Activated naive CD8-positive, alpha-beta T cell treated with anti-CD3 and anti-CD28 coated beads, Interleukin-2, amount 10 ng/mL, durations not matched to agents 7 days and 5 days (primary cell): ENCODE data around the gene MAML3. TPM values are rescaled to one million over a fixed set of nuclear protein-coding genes. Genes with fewer than 3 reads are reported as not detected.

Experiments used
- ATAC-seq: fragments of 150-1000 bp; cut with Tn5 transposase; one replicate; pipeline ENCODE4 v1.10.0; 2021; ENCODE audit warnings: low read depth, moderate library complexity
- POLR2A ChIA-PET: fragments of 350-600 bp; sonication (Branson Sonifier 250); formaldehyde crosslinking; loops from one replicate; lab custom pipeline; 2021; ENCODE audit warnings: antibody characterized with exemption; lab: Charles Lee
- DNase-seq: peaks from one replicate; pipeline ENCODE4 v3.0.0; 2021
- H3K27ac Mint-ChIP-seq: one replicate; pipeline ENCODE4 v1.8.0; 2022; ENCODE audit warnings: mild to moderate bottlenecking, mixed read lengths
- H3K27me3 Mint-ChIP-seq: one replicate; pipeline ENCODE4 v1.8.0; 2022; ENCODE audit warnings: mild to moderate bottlenecking, moderate library complexity, mixed read lengths
- H3K36me3 Mint-ChIP-seq: one replicate; pipeline ENCODE4 v1.8.0; 2021; ENCODE audit warnings: mild to moderate bottlenecking, mixed read lengths
- H3K4me1 Mint-ChIP-seq: one replicate; pipeline ENCODE4 v1.8.0; 2021; ENCODE audit warnings: mixed read lengths
- H3K4me3 Mint-ChIP-seq: one replicate; pipeline ENCODE4 v1.8.0; 2022; ENCODE audit warnings: mild to moderate bottlenecking, moderate library complexity, mixed read lengths
- H3K9me3 Mint-ChIP-seq: one replicate; pipeline ENCODE4 v1.8.0; 2021; ENCODE audit warnings: mixed read lengths
- total RNA-seq, 2 experiments: library from RNA; stranded (reverse); gene quantifications; one replicate each; pipeline ENCODE4 v1.2.3, GENCODE V29; 2021

The MAML3 gene
- total RNA-seq, 2 experiments from 2014 or later, result 4.6 to 4.7 TPM

DNA sequence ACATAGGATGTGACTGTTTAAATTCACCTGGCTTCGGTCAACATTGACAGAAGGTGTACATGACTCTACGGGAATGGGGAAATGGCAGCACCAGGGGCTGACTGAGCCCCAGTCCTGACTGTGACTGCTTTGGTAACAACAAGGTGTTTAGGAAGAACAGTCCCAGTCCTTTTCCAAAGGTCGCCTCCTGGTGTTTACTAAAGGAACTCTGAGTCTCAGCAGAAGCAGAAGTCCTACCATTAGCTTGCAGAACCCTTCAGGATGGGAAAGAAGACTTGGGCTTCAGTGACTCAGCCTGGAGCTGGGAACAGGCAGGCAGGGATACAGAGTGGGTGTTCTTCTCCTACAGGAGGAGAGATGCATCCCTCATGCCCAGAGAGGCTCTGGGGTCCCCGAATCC lies 385.1 kb downstream of the MAML3 start:
- Mint-ChIP-seq H3K9me3 (no peaks in the 10 kb centered on the region), H3K4me1 (no peaks in the 10 kb centered on the region), H3K27ac (no peak overlapping the region), H3K36me3 (no peaks in the 10 kb centered on the region), H3K4me3 (no peak overlapping the region), H3K27me3 (peaks cover 2% of the 10 kb centered on the region)
- POLR2A ChIA-PET, result no interaction called here
- ATAC-seq (no peak), DNase-seq (no peak)

DNA sequence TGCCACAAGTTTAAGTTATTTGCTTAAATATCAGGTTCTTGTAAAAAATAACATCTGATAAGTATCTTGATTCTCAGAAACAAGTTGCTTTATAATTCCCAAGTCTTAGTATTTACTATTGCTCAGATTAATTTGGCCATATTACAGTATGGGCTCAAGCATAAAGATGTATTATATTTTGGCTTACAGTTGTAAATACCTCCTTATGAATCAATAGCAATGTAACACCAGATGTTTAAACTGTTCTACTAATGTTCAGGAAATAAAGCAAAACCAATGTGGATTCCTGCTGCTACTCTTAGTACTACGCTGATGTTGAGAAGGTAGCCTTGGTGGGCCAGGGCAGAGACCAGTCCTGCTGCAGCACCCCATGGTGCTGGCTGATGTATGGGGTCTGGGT lies 385.6 kb downstream of the MAML3 start:
- H3K36me3 Mint-ChIP-seq, result no peaks in the 10 kb centered on the region
- DNase-seq (no peak), ATAC-seq (no peak)
- H3K9me3 Mint-ChIP-seq, result no peaks in the 10 kb centered on the region
- H3K4me1 Mint-ChIP-seq, result no peaks in the 10 kb centered on the region
- no peak overlapping the region for H3K4me3 Mint-ChIP-seq
- H3K27me3 Mint-ChIP-seq, result peaks cover 2% of the 10 kb centered on the region
- no peak overlapping the region for H3K27ac Mint-ChIP-seq
- POLR2A ChIA-PET, result no interaction called here

DNA sequence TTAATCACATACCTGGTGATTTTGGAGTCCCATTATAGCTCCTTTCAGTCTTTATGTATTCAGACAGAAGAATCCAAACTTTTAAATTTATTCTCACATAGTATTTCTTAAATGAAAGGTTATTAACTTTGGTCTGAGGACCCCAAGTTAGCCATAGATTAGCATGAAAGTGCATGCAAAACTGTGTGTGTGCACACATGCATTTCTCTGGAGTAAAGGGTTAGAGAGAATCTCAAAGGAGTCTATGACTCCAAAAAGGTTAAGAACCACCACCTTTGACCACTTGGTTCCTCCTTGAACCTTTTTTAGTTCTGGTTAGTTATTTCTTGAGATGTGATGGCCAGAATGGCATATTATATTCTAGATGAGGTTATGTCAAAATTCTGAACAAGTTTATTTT lies 386.4 kb downstream of the MAML3 start:
- Mint-ChIP-seq H3K4me1 (no peaks in the 10 kb centered on the region), H3K9me3 (no peaks in the 10 kb centered on the region), H3K36me3 (no peaks in the 10 kb centered on the region), H3K27ac (no peak overlapping the region), H3K4me3 (no peak overlapping the region), H3K27me3 (peaks cover 2% of the 10 kb centered on the region)
- POLR2A ChIA-PET, result no interaction called here
- no peak for ATAC-seq
- no peak for DNase-seq

DNA sequence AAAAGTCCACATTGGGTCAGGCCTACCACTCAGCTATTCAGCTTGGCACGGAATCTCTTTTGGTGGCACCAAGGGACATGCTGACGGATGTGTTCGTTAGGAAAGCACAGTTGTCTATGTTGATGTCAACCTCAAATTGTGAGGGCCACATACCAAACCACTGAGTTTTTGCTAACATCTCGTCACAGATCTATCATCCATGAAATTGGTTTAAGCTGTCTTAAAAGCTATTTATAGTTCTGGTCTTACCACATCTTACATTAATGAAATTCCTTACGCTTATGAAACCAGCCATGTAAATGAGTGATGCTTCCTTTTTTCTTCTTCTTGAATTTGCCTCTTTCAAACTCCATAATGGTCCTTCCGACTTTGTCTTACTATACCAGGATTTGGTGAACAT lies 386.8 kb downstream of the MAML3 start:
- POLR2A ChIA-PET, result no interaction called here
- Mint-ChIP-seq H3K36me3 (no peaks in the 10 kb centered on the region), H3K4me3 (no peak overlapping the region), H3K9me3 (no peaks in the 10 kb centered on the region), H3K27ac (no peak overlapping the region), H3K4me1 (no peaks in the 10 kb centered on the region), H3K27me3 (peaks cover 2% of the 10 kb centered on the region)
- DNase-seq (no peak), ATAC-seq (no peak)

DNA sequence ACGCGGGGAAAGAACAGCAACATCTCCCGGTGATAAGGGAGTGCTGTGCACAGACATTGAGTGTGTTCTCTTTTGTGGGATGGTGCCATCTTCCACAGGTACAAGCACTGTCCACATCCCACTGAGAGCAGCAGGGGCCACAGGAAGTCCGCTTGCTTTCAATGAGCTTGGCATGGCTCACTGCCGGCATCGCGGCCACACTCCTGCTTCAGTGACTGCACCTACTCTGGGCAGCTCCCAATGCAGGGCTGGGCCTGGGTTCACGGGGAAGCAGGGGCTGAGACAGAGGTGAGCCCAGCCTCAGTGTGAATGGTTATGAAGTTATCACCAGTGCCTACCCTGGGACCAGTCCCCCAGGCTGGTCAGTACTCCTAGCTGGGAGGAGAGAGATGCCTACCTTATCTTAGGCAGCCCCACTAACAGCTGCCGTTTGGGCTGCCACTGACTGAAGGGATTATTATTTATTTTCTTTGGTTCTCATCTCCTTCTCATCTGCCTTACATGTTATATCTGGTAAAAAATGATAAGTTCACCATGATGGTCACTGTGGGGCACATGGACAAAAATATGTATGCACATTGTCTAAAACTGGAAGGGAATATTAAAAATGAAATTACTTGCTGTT lies 389.2 kb downstream of the MAML3 start:
- ATAC-seq (no peak), DNase-seq (no peak)
- Mint-ChIP-seq H3K4me1 (no peaks in the 10 kb centered on the region), H3K9me3 (no peaks in the 10 kb centered on the region), H3K27me3 (no peaks in the 10 kb centered on the region), H3K36me3 (no peaks in the 10 kb centered on the region), H3K4me3 (no peak overlapping the region), H3K27ac (no peak overlapping the region)
- POLR2A ChIA-PET, result no interaction called here

DNA sequence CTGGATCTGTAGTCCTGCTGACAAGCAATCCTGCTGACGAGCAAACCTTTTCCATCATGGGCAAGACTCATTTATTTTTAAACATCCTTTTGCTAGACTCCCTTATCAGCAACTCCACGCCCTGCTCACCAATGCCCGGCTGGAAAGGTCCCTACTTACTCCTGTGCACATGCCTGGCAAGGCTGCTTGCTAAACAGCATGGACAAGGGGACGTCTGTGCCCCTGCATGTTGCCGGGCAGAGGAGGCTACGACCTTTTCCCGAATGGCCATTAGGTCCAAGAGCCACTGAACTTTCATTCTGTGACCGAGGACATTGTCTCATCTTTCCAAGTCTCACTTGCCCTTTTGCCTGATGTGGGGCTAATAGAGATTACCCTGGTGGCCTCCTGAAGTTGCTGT lies 389.8 kb downstream of the MAML3 start:
- no peak for DNase-seq
- Mint-ChIP-seq H3K4me1 (no peaks in the 10 kb centered on the region), H3K36me3 (no peaks in the 10 kb centered on the region), H3K9me3 (no peaks in the 10 kb centered on the region), H3K27ac (no peak overlapping the region), H3K4me3 (no peak overlapping the region), H3K27me3 (peaks cover 3% of the 10 kb centered on the region)
- ATAC-seq, result no peak
- POLR2A ChIA-PET, result no interaction called here

DNA sequence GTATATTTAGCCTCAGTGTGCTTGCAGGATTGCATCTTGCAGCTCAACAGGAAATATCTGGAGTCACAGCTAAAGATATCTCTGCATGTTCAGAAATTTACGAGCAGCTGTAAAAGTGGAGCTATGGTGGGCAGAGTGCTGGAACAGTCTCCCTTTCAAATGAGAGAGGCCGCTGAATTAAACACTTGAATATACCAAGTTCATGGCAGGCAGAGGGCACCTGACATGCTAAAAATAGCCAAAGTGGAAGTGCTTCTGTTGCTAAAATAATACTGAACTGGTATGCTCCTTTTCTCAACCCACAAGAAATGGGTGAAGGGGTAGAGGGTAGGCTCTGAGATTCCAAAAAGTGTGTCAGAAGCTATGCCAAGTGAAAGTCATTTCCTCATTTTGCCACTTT lies 390.3 kb downstream of the MAML3 start:
- no peak overlapping the region for H3K4me3 Mint-ChIP-seq
- H3K9me3 Mint-ChIP-seq, result no peaks in the 10 kb centered on the region
- no peaks in the 10 kb centered on the region for H3K36me3 Mint-ChIP-seq
- no peaks in the 10 kb centered on the region for H3K4me1 Mint-ChIP-seq
- POLR2A ChIA-PET, result no interaction called here
- no peak for ATAC-seq
- no peak overlapping the region for H3K27ac Mint-ChIP-seq
- H3K27me3 Mint-ChIP-seq, result peaks cover 3% of the 10 kb centered on the region
- DNase-seq, result no peak

GRCh38 chr4:139763205-139763604 lies 390.8 kb downstream of the MAML3 start:
- H3K36me3 Mint-ChIP-seq, result no peaks in the 10 kb centered on the region
- H3K4me3 Mint-ChIP-seq, result no peak overlapping the region
- DNase-seq (no peak), ATAC-seq (no peak)
- no peaks in the 10 kb centered on the region for H3K4me1 Mint-ChIP-seq
- POLR2A ChIA-PET, result no interaction called here
- no peaks in the 10 kb centered on the region for H3K9me3 Mint-ChIP-seq
- peaks cover 3% of the 10 kb centered on the region for H3K27me3 Mint-ChIP-seq
- H3K27ac Mint-ChIP-seq, result no peak overlapping the region

DNA sequence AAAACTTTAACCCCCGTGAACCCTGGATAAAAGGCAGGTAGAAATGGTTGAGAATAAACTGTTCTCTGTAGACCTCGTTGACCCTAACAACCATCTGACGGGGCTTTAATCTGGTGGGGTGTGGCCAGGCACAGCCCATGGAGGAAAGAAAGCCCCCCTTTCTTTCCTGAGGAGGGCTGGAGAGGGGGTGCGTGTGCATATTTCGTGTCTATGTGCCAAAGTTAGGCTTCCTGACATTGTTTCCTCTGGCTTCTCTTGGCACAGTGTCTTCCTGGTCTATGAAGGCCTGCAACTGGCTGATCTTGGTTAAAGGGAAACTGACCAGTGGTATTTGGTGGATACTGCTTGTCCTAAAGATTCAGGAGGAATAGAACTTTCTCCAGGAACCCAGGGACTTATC lies 391.3 kb downstream of the MAML3 start:
- Mint-ChIP-seq H3K27me3 (peaks cover 3% of the 10 kb centered on the region), H3K9me3 (no peaks in the 10 kb centered on the region), H3K4me3 (no peak overlapping the region), H3K27ac (no peak overlapping the region), H3K36me3 (peaks cover 3% of the 10 kb centered on the region), H3K4me1 (peaks cover 3% of the 10 kb centered on the region)
- POLR2A ChIA-PET, result no interaction called here
- no peak for DNase-seq
- ATAC-seq, result no peak

DNA sequence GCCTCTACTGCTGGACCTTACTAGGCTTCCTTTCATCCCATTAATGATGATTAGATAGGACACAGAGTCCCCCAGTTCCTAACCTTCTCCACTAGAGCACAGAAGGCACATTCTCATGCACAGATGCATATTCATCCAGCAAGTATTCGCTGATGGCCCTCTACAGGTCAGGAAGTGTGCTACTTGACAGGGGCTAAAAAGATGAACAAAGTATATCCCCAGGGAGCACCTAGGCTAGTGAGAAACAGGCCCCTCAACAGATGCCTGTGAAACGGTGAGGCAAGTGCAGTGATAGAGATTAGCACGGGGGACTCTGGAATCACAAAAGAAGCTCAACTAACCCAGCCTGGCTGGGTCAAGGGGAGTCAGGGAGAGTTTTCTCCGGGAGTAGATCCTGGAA lies 392.5 kb downstream of the MAML3 start:
- peaks cover 4% of the 10 kb centered on the region for H3K36me3 Mint-ChIP-seq
- POLR2A ChIA-PET, result no interaction called here
- no peak for DNase-seq
- H3K4me1 Mint-ChIP-seq, result peaks cover 6% of the 10 kb centered on the region
- ATAC-seq, result no peak
- no peaks in the 10 kb centered on the region for H3K9me3 Mint-ChIP-seq
- peaks cover 3% of the 10 kb centered on the region for H3K27me3 Mint-ChIP-seq
- H3K27ac Mint-ChIP-seq, result no peak overlapping the region
- no peak overlapping the region for H3K4me3 Mint-ChIP-seq

GRCh38 chr4:139760567-139760966 lies 393.4 kb downstream of the MAML3 start:
- no peak for DNase-seq
- H3K9me3 Mint-ChIP-seq, result no peaks in the 10 kb centered on the region
- peaks cover 4% of the 10 kb centered on the region for H3K36me3 Mint-ChIP-seq
- no peak overlapping the region for H3K27ac Mint-ChIP-seq
- POLR2A ChIA-PET, result no interaction called here
- H3K27me3 Mint-ChIP-seq, result peaks cover 3% of the 10 kb centered on the region
- H3K4me1 Mint-ChIP-seq, result peaks cover 6% of the 10 kb centered on the region
- no peak for ATAC-seq
- no peak overlapping the region for H3K4me3 Mint-ChIP-seq

- DNase-seq (no peak), ATAC-seq (no peak)
- POLR2A ChIA-PET, result no interaction called here
- H3K27ac Mint-ChIP-seq, result no peak overlapping the region
- H3K27me3 Mint-ChIP-seq, result peaks cover 3% of the 10 kb centered on the region
- peaks cover 6% of the 10 kb centered on the region for H3K4me1 Mint-ChIP-seq
- H3K36me3 Mint-ChIP-seq, result peaks cover 4% of the 10 kb centered on the region
- H3K9me3 Mint-ChIP-seq, result no peaks in the 10 kb centered on the region
- H3K4me3 Mint-ChIP-seq, result no peak overlapping the region
Observed at GRCh38 chr4:139759097-139759496, 394.9 kb downstream of the MAML3 start.

DNA sequence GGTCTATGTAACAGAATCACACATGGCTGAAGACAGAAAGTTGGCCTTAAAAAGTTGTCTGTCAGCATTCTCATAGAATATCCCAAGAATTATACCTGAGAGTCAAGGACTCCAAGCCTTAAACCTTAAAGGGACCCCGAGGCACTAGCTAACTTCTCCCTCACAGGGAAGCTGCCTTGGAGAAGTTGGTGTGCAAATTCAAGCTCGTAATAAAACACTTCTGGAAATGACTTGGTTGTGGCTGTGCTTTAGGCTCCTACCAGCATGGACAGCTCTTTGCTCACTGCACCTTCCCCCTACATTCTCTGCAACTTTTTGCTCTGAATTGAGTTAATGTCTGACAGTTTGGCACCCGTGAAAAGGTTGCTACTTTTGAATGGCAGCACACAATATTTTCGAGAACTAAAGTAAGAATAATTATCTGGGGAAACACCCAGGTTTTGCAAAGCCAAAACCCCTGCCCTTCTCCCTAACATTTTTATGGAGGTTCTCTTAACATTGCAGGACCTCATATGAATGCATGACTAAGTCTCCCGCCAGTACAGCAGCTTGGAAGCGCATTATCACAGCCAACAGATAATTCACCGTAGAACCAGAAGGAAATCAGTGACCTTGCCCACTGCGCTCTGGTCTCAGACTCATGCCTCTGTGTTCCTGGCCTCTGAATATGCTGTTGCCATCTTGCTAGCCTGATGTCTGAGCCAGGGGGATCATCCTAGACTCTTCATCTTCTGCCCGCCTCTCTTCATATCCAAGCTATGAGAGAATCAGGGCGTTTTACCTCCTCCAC lies 397.4 kb downstream of the MAML3 start:
- H3K4me3 Mint-ChIP-seq, result no peak overlapping the region
- peaks cover 5% of the 10 kb centered on the region for H3K27me3 Mint-ChIP-seq
- H3K27ac Mint-ChIP-seq, result no peak overlapping the region
- peaks cover 4% of the 10 kb centered on the region for H3K36me3 Mint-ChIP-seq
- peaks cover 6% of the 10 kb centered on the region for H3K4me1 Mint-ChIP-seq
- no peak for ATAC-seq
- H3K9me3 Mint-ChIP-seq, result no peaks in the 10 kb centered on the region
- DNase-seq, result no peak
- POLR2A ChIA-PET, result no interaction called here

GRCh38 chr4:139754938-139755337 lies 399.0 kb downstream of the MAML3 start:
- H3K27me3 Mint-ChIP-seq, result peaks cover 5% of the 10 kb centered on the region
- no peaks in the 10 kb centered on the region for H3K9me3 Mint-ChIP-seq
- H3K4me3 Mint-ChIP-seq, result no peak overlapping the region
- ATAC-seq (no peak), DNase-seq (no peak)
- peaks cover 4% of the 10 kb centered on the region for H3K36me3 Mint-ChIP-seq
- POLR2A ChIA-PET, result no interaction called here
- H3K27ac Mint-ChIP-seq, result no peak overlapping the region
- peaks cover 6% of the 10 kb centered on the region for H3K4me1 Mint-ChIP-seq
